Measurements from ENCODE around the gene MRPS34.

- TF ChIP-seq CTCF (IDR thresholded peaks at IDR 0.05), result no peak
- TF ChIP-seq EP300 (IDR thresholded peaks at IDR 0.05), result no peak
Measured at GRCh38 chr16:1779741-1780676, 7.1 kb upstream of the MRPS34 start.

Data from stomach (tissue), 4 donors.